ENCODE results near the gene SYNE2. TPM values are rescaled to one million over a fixed set of nuclear protein-coding genes. Genes with fewer than 3 reads are reported as not detected.

The SYNE2 gene
- total RNA-seq, 1 experiment from 2014 or later, result 48.5 TPM

DNA sequence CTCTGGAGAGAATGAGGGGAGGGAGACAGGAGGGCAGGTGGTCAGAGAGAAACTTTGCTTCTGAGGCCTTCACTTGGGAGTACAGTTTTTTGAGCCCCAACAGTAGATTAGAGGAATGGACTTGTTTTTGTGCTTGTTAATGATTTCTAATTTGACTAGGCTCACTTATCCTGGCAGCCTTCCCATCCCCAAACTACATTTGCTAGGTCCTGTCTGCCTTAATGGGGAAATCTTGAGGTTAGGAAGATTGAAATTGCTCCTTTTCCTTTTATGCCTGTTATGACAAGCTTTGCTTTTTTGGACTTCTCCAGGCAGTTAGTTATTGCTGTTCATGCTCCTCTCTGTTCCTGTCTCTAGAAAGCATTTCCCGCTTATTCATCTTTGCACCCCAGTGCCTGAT, 37.7 kb downstream of the SYNE2 start:
- Mint-ChIP-seq H3K9me3 (ENCODE audit: unreplicated experiment) (no peaks in the 10 kb centered on the region), H3K27ac (ENCODE audit: unreplicated experiment) (no peak overlapping the region), H3K36me3 (ENCODE audit: insufficient read depth, unreplicated experiment) (no peaks in the 10 kb centered on the region), H3K4me3 (ENCODE audit: unreplicated experiment) (no peak overlapping the region), H3K4me1 (ENCODE audit: low read depth, unreplicated experiment) (peaks cover 7% of the 10 kb centered on the region), H3K27me3 (ENCODE audit: insufficient read depth, unreplicated experiment) (no peaks in the 10 kb centered on the region)
- no peaks in the 10 kb centered on the region for H3K4me1 ChIP-seq
- no peaks in the 10 kb centered on the region for H3K9me3 ChIP-seq
- no peak for DNase-seq
- ChIA-PET CTCF (no interaction called here), POLR2A (no interaction called here)
- no peaks in the 10 kb centered on the region for H3K36me3 ChIP-seq (ENCODE audit: control insufficient read depth, insufficient read depth, low read length)
- H3K4me3 ChIP-seq (ENCODE audit: low read depth, low read length), result no peak overlapping the region
- intact Hi-C loops (cut with micrococcal nuclease; ENCODE audit: unreplicated experiment), result no loop called here
- no peaks in the 10 kb centered on the region for H3K27me3 ChIP-seq (replicated peaks; ENCODE audit: control insufficient read depth, insufficient read depth, low read length)
- no TSS peak for BruUV-seq (replicated peaks)
- TF ChIP-seq, protein P1, sequence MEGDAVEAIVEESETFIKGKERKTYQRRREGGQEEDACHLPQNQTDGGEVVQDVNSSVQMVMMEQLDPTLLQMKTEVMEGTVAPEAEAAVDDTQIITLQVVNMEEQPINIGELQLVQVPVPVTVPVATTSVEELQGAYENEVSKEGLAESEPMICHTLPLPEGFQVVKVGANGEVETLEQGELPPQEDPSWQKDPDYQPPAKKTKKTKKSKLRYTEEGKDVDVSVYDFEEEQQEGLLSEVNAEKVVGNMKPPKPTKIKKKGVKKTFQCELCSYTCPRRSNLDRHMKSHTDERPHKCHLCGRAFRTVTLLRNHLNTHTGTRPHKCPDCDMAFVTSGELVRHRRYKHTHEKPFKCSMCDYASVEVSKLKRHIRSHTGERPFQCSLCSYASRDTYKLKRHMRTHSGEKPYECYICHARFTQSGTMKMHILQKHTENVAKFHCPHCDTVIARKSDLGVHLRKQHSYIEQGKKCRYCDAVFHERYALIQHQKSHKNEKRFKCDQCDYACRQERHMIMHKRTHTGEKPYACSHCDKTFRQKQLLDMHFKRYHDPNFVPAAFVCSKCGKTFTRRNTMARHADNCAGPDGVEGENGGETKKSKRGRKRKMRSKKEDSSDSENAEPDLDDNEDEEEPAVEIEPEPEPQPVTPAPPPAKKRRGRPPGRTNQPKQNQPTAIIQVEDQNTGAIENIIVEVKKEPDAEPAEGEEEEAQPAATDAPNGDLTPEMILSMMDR (IDR thresholded peaks at IDR 0.05; ENCODE audit: insufficient read depth in 1 of 2, low read depth in 1 of 2, low read length in 1 of 2, severe bottlenecking in 1 of 2, unreplicated experiment in 1 of 2), result no peak

DNA sequence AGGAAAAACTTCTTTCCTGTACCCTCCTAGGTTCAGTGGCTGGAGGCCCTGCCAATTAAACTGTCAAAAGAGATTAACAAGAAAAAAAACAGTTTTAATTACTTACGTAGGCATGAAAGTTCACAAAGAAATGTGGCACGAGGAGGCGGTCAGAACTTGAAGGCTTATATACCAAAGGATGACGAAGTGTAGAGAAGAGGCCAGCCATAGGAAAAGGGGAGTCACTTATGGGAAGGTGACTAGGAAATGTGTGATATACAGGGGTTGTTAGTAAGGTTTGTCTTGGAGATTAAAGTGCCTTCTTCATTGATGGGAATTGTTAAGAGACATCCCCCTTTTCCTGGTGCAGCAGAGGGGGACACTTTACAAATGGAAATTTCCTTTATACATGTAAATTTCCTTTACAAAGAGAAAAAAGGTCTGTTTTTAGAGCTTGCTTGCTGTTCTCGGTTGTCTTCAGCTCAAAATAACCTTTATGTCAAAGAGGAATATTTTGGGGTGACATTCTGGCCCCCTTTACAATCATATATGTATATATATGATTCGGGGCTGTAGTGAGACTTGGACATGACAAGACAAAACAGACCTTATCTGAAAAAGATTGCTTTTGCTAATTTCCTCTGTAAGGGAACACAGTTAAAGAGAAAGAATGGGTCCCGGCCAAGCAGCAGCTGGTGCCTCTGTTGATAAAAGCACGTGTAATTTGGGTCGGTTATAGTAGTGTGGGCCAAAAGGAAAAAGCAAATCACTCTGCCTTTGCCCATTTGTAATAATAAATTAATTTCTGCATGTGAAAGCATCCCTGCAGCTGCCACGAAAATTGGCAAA, 38.6 kb downstream of the SYNE2 start:
- H3K9me3 ChIP-seq, result no peaks in the 10 kb centered on the region
- no peaks in the 10 kb centered on the region for H3K4me1 ChIP-seq
- H3K36me3 Mint-ChIP-seq (ENCODE audit: insufficient read depth, unreplicated experiment), result no peaks in the 10 kb centered on the region
- no peaks in the 10 kb centered on the region for H3K36me3 ChIP-seq (ENCODE audit: control insufficient read depth, insufficient read depth, low read length)
- CTCF ChIA-PET, result no interaction called here
- POLR2A ChIA-PET, result no interaction called here
- TF ChIP-seq, protein P1 (IDR thresholded peaks at IDR 0.05; ENCODE audit: insufficient read depth in 1 of 2, low read depth in 1 of 2, low read length in 1 of 2, severe bottlenecking in 1 of 2, unreplicated experiment in 1 of 2), result no peak
- H3K27me3 Mint-ChIP-seq (ENCODE audit: insufficient read depth, unreplicated experiment), result no peaks in the 10 kb centered on the region
- no peaks in the 10 kb centered on the region for H3K9me3 Mint-ChIP-seq (ENCODE audit: unreplicated experiment)
- H3K27me3 ChIP-seq (replicated peaks; ENCODE audit: control insufficient read depth, insufficient read depth, low read length), result no peaks in the 10 kb centered on the region
- no peak overlapping the region for H3K4me3 Mint-ChIP-seq (ENCODE audit: unreplicated experiment)
- H3K27ac Mint-ChIP-seq (ENCODE audit: unreplicated experiment), result no peak overlapping the region
- intact Hi-C loops (cut with micrococcal nuclease; ENCODE audit: unreplicated experiment), result no loop called here
- no peak for DNase-seq
- peaks cover 7% of the 10 kb centered on the region for H3K4me1 Mint-ChIP-seq (ENCODE audit: low read depth, unreplicated experiment)
- H3K4me3 ChIP-seq (ENCODE audit: low read depth, low read length), result no peak overlapping the region
- no TSS peak for BruUV-seq (replicated peaks)

DNA sequence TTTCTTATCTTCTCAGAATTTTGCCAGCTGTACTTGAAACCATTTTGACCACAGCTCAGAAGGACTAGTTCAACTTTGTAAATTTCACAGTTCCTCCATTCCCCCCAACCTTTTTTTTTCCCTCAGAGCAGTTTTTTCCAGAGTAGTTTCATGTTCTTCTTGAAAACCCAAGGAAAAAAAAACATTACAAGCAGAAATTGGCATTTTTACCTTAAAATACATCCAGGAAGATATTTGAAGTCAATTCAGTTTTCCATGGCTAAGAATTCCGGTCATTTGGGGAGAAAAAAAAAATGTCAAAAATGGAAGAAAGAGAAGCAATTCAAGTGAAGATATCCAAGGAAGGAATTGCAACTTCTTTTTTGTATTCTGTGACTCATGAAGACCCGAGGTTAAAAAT, 39.5 kb downstream of the SYNE2 start:
- BruUV-seq (replicated peaks), result no TSS peak
- Histone ChIP-seq H3K27me3 (replicated peaks; ENCODE audit: control insufficient read depth, insufficient read depth, low read length) (no peaks in the 10 kb centered on the region), H3K4me1 (no peaks in the 10 kb centered on the region), H3K36me3 (ENCODE audit: control insufficient read depth, insufficient read depth, low read length) (no peaks in the 10 kb centered on the region), H3K9me3 (no peaks in the 10 kb centered on the region), H3K4me3 (ENCODE audit: low read depth, low read length) (no peak overlapping the region)
- H3K4me1 Mint-ChIP-seq (ENCODE audit: low read depth, unreplicated experiment), result peaks cover 7% of the 10 kb centered on the region
- ChIA-PET CTCF (no interaction called here), POLR2A (no interaction called here)
- no peak overlapping the region for H3K4me3 Mint-ChIP-seq (ENCODE audit: unreplicated experiment)
- intact Hi-C loops (cut with micrococcal nuclease; ENCODE audit: unreplicated experiment), result no loop called here
- H3K27me3 Mint-ChIP-seq (ENCODE audit: insufficient read depth, unreplicated experiment), result no peaks in the 10 kb centered on the region
- H3K36me3 Mint-ChIP-seq (ENCODE audit: insufficient read depth, unreplicated experiment), result no peaks in the 10 kb centered on the region
- H3K9me3 Mint-ChIP-seq (ENCODE audit: unreplicated experiment), result no peaks in the 10 kb centered on the region
- no peak for DNase-seq
- no peak overlapping the region for H3K27ac Mint-ChIP-seq (ENCODE audit: unreplicated experiment)
- TF ChIP-seq, protein P1 (IDR thresholded peaks at IDR 0.05; ENCODE audit: insufficient read depth in 1 of 2, low read depth in 1 of 2, low read length in 1 of 2, severe bottlenecking in 1 of 2, unreplicated experiment in 1 of 2), result no peak

All from Caco-2 (cell line).